Measurements from ENCODE around the gene FOXL2NB.

DNA sequence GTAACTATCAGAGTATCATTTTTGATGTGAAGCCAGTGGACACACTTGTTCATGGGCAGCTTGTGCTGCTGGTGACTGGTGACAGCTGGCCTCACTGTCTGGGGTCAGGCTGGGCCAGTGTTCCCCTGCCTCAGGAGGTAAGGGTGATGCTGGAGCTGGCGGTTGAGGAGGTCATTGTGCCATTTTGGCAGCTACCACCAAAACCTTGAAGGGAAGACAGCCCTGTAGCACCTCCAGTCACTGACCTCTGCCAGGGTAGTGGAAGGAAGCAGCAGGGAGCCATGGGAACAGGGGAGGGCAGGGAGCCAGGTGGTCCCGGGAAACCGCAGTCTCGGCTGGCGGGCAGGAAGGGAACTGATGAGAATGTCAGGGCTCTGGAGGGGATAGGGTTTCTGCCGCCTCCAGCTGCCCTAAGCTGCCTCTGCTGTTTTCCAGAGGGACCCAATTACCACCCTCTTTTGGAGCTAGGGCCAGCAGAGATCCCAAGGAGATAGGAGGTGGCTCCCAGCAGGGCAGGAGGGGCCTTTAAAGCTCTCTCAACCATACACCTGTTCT, 24.8 kb downstream of the FOXL2NB start:
- TF ChIP-seq GABPA (IDR thresholded peaks at IDR 0.05; ENCODE audit: low read depth) (no peak), ZSCAN29 (IDR thresholded peaks at IDR 0.05) (no peak), STAT3 (IDR thresholded peaks at IDR 0.05; ENCODE audit: low read depth, low read length) (no peak), MAX (IDR thresholded peaks at IDR 0.05; ENCODE audit: low read depth, low read length) (no peak), POLR2A (IDR thresholded peaks at IDR 0.05; ENCODE audit: low read depth, low read length) (no peak), EZH2 (IDR thresholded peaks at IDR 0.05; ENCODE audit: borderline replicate concordance, control insufficient read depth, low read depth, low read length) (no peak), YY1 (IDR thresholded peaks at IDR 0.05; ENCODE audit: low read depth, low read length) (no peak), TAF1 (IDR thresholded peaks at IDR 0.05; ENCODE audit: borderline replicate concordance, low read depth, low read length) (no peak), NFYB (IDR thresholded peaks at IDR 0.05; ENCODE audit: insufficient read depth, low read depth, low read length) (no peak), ZNF24 (IDR thresholded peaks at IDR 0.05) (no peak), JUND (IDR thresholded peaks at IDR 0.05; ENCODE audit: low read depth, low read length) (no peak)
- TF ChIP-seq, protein P1, sequence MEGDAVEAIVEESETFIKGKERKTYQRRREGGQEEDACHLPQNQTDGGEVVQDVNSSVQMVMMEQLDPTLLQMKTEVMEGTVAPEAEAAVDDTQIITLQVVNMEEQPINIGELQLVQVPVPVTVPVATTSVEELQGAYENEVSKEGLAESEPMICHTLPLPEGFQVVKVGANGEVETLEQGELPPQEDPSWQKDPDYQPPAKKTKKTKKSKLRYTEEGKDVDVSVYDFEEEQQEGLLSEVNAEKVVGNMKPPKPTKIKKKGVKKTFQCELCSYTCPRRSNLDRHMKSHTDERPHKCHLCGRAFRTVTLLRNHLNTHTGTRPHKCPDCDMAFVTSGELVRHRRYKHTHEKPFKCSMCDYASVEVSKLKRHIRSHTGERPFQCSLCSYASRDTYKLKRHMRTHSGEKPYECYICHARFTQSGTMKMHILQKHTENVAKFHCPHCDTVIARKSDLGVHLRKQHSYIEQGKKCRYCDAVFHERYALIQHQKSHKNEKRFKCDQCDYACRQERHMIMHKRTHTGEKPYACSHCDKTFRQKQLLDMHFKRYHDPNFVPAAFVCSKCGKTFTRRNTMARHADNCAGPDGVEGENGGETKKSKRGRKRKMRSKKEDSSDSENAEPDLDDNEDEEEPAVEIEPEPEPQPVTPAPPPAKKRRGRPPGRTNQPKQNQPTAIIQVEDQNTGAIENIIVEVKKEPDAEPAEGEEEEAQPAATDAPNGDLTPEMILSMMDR (IDR thresholded peaks at IDR 0.05 in 2 of 3, conservative IDR thresholded peaks at IDR 0.05 in 1 of 3; ENCODE audit: control insufficient read depth in 2 of 3, extremely low read depth in 1 of 3, insufficient read depth in 1 of 3, low read depth in 3 of 3, low read length in 3 of 3) = no peak
